GM20000 (cell line): ENCODE data around the gene PPARGC1A.

ENCODE experiments used
- DNase-seq: peaks from one replicate; pipeline ENCODE4 v3.0.0; 2012; ENCODE audit warnings: low spot score
- CTCF ChIP-seq: IDR thresholded peaks from 2 replicates; pipeline ENCODE4 v1.5.1; 2012; ENCODE audit warnings: mild to moderate bottlenecking, control low read depth; ENCODE audit errors: extremely low read depth, missing control alignments

PPARGC1A gene

GRCh38 chr4:23909671-23910070 is 19.8 kb upstream of the PPARGC1A start:
- TF ChIP-seq CTCF, result no peak
- no peak for DNase-seq

- no peak for DNase-seq
- no peak for TF ChIP-seq CTCF
Measured at GRCh38 chr4:23906839-23907238, 17.0 kb upstream of the PPARGC1A start.

- no peak for DNase-seq
Measured at GRCh38 chr4:23904639-23905071, 14.8 kb upstream of the PPARGC1A start.

GRCh38 chr4:23903859-23904438 is 14.1 kb upstream of the PPARGC1A start:
- no peak for TF ChIP-seq CTCF
- no peak for DNase-seq

More at GRCh38 chr4:23904639-23905071, 14.8 kb upstream of the PPARGC1A start:
- TF ChIP-seq CTCF, result no peak

GRCh38 chr4:23902222-23902804 is 12.5 kb upstream of the PPARGC1A start:
- TF ChIP-seq CTCF, result no peak
- DNase-seq, result no peak

GRCh38 chr4:23900636-23901035 is 10.8 kb upstream of the PPARGC1A start:
- no peak for TF ChIP-seq CTCF
- DNase-seq, result no peak

GRCh38 chr4:23899565-23899964 is 9.7 kb upstream of the PPARGC1A start:
- DNase-seq, result no peak
- TF ChIP-seq CTCF, result no peak
